HG02981 (cell line): Measurements from ENCODE around the gene FARS2.

Experiments
- ATAC-seq: cut with Tn5 transposase; IDR thresholded peaks from one replicate; pipeline ENCODE4 v1.9.1; 2021; ENCODE audit warnings: mild to moderate bottlenecking, moderate library complexity; ENCODE audit not compliant: unreplicated experiment

FARS2 gene

GRCh38 chr6:5412663-5413062 lies 151.3 kb downstream of the FARS2 start:
- ATAC-seq: no peak

DNA sequence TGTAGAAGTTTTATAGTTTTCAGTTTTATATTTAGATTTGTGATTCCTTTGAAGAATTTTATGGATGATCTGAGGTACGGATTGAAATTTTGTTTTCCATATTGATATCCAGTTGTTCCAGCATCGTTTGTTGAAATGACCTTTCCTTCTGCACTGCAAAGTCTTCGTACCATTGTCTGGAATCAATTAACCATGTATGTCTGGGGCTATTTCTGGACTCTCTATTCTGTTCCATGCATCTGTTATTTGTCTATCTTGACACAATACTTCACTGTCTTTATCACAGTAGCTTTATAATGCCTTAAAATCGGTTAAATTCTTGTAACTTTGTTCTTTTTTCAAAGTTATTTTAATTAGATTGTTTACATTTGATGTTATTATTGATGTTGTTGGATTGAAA lies 154.9 kb downstream of the FARS2 start:
- no peak for ATAC-seq

DNA sequence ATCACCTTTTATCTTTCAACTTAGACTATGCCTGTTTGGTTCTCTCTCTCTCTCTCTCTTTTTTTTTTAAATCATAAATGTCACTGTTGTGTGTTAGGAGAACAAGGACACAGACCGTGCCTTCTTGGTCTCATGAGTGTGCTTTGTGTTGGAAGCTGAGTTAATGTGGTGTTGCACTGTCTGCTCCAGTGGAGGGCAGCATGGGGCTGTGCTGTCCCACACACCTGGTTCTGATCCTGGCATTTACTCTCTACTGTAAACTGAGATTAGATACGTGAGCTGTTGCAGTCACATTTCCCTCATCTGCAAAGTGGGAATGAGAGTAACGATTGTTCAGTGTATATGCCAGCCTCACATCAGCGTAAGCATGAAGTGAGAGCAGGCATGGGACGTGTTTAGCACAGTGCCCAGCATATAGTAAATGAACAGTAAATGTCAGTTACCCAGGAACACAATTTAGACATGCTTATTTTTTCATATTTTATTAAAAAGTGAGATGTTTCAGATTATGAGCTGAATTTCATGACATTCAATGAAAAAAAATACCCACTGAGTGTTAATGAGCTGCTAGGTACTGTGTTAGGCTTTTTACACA lies 161.1 kb downstream of the FARS2 start:
- ATAC-seq: no peak

- ATAC-seq: no peak
Measured at GRCh38 chr6:5423251-5423650, 161.9 kb downstream of the FARS2 start.

DNA sequence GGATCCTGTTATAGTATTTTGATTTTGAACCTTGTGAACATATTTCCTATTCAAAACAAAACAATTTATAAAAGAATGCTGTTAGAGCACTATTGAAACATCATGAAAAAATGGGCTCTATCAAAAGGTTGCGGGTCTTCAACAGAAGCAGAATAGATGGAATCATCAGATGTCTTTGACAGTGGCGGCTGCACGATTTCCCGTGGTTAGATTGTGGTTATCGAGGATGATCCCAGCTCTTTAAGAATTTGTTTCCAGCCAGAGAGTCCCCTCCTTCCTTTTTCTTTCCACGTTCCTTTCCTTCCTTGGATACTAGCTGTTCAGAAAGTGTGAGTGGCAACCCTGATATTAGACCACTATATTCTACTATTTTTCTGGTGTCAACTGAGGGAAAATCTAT lies 163.4 kb downstream of the FARS2 start:
- no peak for ATAC-seq

DNA sequence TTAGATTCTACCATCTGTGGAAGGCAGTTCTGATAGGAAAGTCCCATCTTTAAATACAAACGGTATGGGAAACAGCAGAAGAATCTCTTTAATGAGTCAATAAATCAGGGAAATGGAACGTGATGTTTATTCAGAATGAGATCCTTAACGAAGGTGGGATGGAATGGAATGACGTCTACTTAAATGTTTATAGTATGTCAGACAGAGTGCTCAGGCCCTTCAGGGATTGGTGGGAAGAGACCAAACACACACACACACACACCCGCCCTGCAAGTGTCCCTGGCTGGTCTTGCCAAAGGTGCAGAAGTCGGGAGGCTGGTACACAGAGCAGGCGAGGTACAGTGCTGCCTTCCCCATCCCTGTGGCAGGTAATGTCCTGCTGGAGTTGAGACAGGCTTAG lies 164.0 kb downstream of the FARS2 start:
- no peak for ATAC-seq

- ATAC-seq: no peak
Measured at GRCh38 chr6:5425797-5426196, 164.5 kb downstream of the FARS2 start.

GRCh38 chr6:5427586-5427985 lies 166.3 kb downstream of the FARS2 start:
- no peak for ATAC-seq

GRCh38 chr6:5433324-5433723 lies 172.0 kb downstream of the FARS2 start:
- no peak for ATAC-seq

- no peak for ATAC-seq
Measured at GRCh38 chr6:5435449-5435848, 174.1 kb downstream of the FARS2 start.

DNA sequence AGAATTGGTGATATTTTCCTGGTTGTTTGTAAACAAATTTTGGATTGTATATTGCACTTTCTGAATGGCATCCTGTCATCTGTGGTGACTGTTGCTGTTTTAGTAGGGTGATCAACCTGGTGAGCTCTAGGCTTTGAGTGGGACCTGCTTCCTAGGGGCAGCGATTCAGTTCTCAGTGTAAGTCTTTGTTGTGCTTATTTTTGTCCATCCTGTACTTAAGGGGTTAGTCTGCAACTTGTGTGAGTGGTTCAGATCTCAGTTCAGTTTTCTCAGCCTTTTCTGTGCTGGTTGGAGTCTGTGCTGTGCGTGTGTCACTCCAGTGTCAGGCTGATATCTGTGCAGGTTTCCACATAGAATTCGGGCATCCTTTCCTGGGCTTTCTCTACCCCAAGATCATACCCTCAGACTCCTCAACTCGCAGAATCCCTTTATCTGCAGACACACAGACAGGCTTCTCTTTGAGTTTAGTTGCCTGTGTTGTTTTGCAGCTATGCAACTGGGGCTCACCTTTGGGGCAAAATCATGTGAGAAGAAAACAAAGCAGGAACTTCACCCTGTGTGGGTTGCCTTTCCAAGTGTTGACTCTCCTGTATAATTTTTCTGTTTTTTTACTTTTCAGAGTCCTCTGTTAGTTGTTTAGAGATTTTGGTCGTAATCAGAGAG lies 177.7 kb downstream of the FARS2 start:
- ATAC-seq: no peak

DNA sequence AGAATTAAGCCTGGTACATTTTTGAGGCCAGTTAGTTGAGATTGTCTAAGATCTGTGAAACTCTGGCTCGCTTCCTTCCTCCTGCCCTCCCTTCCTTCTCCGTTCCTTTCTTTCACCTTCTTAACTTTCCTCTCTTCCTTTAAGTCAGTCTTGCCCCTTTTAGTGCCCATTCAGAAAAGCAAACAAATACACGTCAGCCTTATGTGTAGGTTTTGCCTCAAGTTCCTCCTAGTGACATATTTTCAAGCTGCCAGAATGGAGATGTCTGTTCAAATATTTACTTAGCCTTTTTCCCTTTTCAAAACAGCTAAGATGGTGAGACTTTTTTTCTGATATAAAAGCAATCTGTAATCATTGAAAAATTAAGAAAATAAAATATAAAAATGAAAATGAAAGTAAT lies 178.4 kb downstream of the FARS2 start:
- ATAC-seq: no peak

DNA sequence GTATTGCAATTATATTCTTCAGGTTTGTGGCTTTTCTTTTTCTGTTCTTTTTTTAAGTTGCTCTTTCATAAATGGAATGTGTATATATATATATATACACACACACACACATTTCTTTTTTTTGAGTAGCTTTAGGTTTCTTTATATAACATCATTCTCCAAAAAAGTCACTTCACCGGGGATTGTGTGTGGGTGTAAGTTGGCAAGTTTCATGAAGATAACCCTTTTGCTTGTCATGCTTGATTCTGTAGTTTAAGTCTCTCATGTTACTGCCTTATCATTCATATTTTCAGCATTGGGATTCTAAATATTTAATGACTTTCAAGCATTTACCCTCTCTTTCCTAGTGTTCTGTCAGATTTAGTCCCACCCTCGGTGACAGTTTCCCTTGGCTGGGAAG lies 181.0 kb downstream of the FARS2 start:
- ATAC-seq: no peak

DNA sequence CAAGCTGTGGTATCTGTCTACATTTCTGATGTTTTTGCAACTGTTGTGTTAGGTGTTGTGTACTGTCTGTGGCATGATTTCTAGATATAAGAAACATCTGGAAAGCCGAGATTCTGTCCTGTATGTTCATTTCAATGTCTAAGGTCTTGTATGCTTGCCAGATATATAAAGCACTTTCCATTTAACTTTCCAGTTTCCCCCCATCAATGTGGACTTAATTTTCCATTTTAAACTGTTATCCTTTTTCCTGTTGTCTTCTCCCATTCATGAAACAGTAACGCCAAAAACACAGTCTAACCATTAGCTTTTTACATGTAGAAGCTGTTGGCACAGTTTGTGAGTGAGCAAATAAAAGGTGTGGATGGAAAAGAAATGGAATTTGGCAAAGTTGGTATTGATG lies 181.6 kb downstream of the FARS2 start:
- ATAC-seq: no peak

DNA sequence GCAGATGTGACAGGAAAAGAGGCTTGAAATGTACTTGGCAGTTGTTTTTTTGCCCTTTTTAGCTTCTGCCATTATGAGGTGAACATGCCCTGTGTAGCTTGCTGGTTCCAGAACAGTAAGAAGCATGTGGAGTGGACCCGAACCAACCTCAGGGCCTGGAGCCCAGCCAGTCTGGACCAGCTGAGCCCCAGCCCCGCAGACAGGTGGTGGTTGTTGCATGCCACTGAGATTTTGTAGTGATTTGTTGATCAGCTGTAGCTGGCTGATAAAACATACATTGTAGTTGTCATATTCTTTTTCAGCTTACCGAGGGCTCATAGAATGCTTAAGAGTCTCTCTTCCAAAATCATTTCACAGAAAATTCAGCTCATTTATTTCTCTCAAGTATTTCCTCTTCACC lies 182.2 kb downstream of the FARS2 start:
- no peak for ATAC-seq

- no peak for ATAC-seq
Measured at GRCh38 chr6:5446362-5447075, 185.2 kb downstream of the FARS2 start.

DNA sequence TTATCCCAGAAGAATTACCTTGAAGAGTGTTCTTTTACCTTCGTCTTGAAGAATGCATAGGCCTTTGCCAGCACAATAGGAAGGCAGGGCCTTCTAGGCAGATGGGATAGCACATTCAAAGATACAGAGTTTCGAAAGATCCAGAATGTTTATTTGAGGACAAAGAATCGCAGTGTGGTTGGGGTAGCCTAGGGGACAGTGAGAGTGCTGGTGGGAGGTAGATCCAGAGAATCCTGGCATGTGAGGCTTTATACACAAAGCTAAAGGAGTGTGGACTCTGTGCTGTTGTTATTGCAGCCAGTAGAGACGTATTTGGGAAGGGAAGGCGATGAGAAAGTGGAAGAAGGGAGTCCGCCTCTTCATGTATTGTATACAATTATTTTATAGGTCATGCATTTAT lies 186.6 kb downstream of the FARS2 start:
- ATAC-seq: no peak

DNA sequence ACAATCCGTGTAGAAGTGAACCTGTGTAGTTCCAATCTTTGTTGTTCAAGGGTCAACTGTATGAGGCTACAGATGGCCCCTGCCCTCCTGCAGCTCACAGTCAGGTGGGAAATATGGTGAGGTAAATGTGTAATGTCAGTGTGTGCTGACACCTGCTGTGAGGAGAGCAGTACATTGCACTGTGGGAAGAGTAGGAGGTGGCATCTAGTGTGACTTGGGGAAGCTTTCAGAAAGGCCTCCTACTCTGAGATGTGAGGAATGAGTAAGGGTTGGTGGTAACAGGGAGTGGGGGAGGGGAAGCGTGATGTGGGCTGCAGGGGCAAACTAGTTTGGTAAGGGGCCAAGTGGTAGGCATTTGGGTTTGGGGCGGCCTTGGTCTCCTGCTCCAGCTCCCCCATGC lies 188.8 kb downstream of the FARS2 start:
- no peak for ATAC-seq

- ATAC-seq: no peak
Measured at GRCh38 chr6:5453546-5453945, 192.2 kb downstream of the FARS2 start.

DNA sequence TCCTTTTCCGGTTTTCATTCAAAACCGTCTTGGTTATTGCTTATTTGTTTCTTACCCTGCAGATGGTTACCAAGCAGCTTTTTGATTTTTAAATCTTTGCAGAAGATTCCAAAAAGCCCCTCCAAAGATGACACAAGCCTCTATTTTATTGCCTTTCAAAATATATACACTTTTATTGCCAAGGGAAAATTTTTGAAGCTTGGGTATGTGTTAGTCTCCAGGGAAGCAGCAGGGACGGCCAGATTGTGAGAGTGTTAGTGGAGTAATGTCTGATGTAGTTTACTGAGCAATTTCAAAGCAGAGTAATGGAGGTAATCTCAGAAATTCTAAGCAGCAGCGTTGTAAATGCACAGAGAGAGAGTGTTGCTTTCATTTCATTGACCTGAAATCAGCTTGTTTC lies 193.8 kb downstream of the FARS2 start:
- no peak for ATAC-seq

DNA sequence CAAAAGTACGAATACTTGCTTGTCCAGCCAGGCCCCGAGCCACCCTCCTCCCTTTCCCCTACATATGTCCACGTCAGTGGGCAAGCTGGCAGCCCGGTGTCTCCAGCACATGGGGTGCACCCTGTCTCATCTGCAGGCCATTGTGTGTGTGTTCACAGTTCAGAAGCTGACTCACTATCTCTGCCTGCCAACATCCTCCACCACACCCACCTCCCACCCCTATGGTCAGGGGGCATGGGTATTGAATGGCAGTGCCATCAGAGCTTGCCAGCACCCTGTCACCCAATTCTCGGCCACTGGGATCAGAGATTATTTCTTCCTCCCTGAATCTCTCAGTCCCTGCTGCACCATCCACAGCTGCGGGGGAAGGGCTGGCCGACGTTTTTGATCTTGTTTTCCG lies 195.7 kb downstream of the FARS2 start:
- ATAC-seq: no peak

DNA sequence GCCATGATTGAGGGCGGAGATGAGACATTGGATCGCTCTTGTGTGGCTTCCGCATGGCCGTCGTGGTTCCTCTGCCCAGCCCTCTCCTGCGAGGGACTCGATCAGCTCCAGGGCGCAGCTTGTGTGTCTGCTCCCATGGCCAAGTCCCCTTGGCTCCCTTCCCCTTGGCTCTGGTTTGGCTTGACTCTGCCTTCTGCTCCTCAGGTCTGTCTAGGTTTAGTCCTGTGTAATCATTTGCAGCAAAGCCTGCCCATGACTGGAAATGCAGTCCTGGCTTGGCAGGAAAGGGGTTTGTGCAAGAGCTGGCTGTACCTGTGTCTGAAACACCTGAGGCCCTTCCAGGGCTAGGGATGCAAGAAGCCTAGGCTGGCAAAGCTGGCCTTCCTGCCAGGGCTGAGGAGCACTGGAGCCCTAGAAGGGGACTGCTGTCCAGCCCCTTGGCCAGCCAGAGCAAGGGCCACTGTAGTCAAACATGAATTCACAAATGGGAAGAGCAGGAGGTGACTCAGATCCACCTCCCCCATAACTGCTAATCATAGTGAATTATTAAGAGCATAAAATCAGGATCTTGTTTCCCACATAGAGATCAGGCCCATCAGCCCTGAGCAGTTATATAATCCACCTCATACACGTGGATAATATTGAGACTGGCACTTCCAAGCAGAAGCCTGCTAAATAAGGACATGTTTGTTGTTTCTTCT lies 196.8 kb downstream of the FARS2 start:
- ATAC-seq: no peak
